Osteoblast (primary cell): Measurements from ENCODE around the gene YBX3. TPM values are rescaled to one million over a fixed set of nuclear protein-coding genes. Genes with fewer than 3 reads are reported as not detected.

Source experiments
- DNase-seq: peaks from one replicate; pipeline ENCODE4 v3.0.0; 2011; ENCODE audit warnings: low spot score, mixed read lengths; ENCODE audit not compliant: insufficient read length; ENCODE audit errors: missing footprints
- H2AFZ ChIP-seq: 2 replicates; pipeline ENCODE4 v1.6.0; 2011; ENCODE audit warnings: mild to moderate bottlenecking, low read length
- H3K27ac ChIP-seq: 2 replicates; pipeline ENCODE4 v1.5.1; 2011; ENCODE audit warnings: mild to moderate bottlenecking, low read depth, low read length, moderate library complexity
- H3K27me3 ChIP-seq: 2 replicates; pipeline ENCODE4 v1.6.0; 2012; ENCODE audit warnings: mild to moderate bottlenecking, control low read depth, inconsistent platforms, low read length, moderate library complexity; ENCODE audit not compliant: insufficient read depth
- H3K36me3 ChIP-seq: 2 replicates; pipeline ENCODE4 v1.5.1; 2011; ENCODE audit warnings: mild to moderate bottlenecking, low read length, control low read depth, moderate library complexity; ENCODE audit not compliant: insufficient read depth
- H3K4me1 ChIP-seq: 2 replicates; pipeline ENCODE4 v1.5.1; 2011; ENCODE audit warnings: mild to moderate bottlenecking, low read length, control low read depth, moderate library complexity; ENCODE audit not compliant: insufficient read depth
- H3K4me2 ChIP-seq: 2 replicates; pipeline ENCODE4 v1.6.0; 2011; ENCODE audit warnings: mild to moderate bottlenecking, low read length; ENCODE audit not compliant: insufficient read depth
- H3K4me3 ChIP-seq: fragments of 200-600 bp; sonication (generic); 3 replicates; pipeline ENCODE4 v1.5.1; 2012; ENCODE audit warnings: mild to moderate bottlenecking, low read length, inconsistent platforms; ENCODE audit not compliant: insufficient read depth
- H3K79me2 ChIP-seq: 2 replicates; pipeline ENCODE4 v1.6.0; 2012; ENCODE audit warnings: mild to moderate bottlenecking, low read length, control low read depth, inconsistent platforms; ENCODE audit not compliant: insufficient read depth
- H3K9me3 ChIP-seq: 2 replicates; pipeline ENCODE4 v1.5.1; 2011; ENCODE audit warnings: low read depth, low read length, control low read depth
- H4K20me1 ChIP-seq: 2 replicates; pipeline ENCODE4 v1.6.0; 2012; ENCODE audit warnings: mild to moderate bottlenecking, low read length, control low read depth; ENCODE audit not compliant: insufficient read depth
- total RNA-seq: library from RNA; depleted of rRNA; stranded (reverse); fragments of >200 nt; gene quantifications from 2 replicates; pipeline ENCODE4 v1.2.3, GENCODE V29; 2012
- TF ChIP-seq, protein P1 (sequence below): IDR thresholded peaks from 2 replicates; pipeline ENCODE4 v1.5.1; 2011; ENCODE audit warnings: mild to moderate bottlenecking, low read depth, low read length, moderate library complexity; ENCODE audit errors: extremely low read depth

Gene YBX3
- total RNA-seq, 1 donor, result 147 TPM

DNA sequence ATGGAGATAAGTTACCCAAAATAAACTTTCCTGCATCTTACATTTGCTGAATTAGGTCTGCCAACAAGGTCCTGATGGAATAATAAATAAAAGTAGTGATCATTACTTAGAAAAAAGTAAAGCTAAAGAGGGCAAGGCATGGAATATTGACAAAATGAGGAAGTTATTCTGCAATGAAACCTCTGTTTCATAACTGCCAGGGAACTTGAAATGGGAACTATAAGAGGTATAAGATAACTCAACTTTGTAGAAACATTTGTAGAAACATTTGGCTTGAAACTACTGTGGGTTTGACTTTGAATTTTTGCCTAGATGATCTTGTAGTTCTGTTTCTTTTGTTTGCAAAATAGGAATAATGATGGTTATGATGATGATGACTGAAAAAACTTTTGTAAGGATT lies 18.7 kb upstream of the YBX3 start:
- Histone ChIP-seq H4K20me1 (no peaks in the 10 kb centered on the region), H3K4me1 (no peaks in the 10 kb centered on the region), H2AFZ (no peak overlapping the region), H3K36me3 (no peaks in the 10 kb centered on the region), H3K4me2 (no peak overlapping the region), H3K27me3 (peaks cover 15% of the 10 kb centered on the region), H3K79me2 (no peaks in the 10 kb centered on the region), H3K9me3 (no peaks in the 10 kb centered on the region), H3K27ac (no peak overlapping the region), H3K4me3 (no peak overlapping the region)
- TF ChIP-seq, protein P1, sequence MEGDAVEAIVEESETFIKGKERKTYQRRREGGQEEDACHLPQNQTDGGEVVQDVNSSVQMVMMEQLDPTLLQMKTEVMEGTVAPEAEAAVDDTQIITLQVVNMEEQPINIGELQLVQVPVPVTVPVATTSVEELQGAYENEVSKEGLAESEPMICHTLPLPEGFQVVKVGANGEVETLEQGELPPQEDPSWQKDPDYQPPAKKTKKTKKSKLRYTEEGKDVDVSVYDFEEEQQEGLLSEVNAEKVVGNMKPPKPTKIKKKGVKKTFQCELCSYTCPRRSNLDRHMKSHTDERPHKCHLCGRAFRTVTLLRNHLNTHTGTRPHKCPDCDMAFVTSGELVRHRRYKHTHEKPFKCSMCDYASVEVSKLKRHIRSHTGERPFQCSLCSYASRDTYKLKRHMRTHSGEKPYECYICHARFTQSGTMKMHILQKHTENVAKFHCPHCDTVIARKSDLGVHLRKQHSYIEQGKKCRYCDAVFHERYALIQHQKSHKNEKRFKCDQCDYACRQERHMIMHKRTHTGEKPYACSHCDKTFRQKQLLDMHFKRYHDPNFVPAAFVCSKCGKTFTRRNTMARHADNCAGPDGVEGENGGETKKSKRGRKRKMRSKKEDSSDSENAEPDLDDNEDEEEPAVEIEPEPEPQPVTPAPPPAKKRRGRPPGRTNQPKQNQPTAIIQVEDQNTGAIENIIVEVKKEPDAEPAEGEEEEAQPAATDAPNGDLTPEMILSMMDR, result no peak
- no peak for DNase-seq

DNA sequence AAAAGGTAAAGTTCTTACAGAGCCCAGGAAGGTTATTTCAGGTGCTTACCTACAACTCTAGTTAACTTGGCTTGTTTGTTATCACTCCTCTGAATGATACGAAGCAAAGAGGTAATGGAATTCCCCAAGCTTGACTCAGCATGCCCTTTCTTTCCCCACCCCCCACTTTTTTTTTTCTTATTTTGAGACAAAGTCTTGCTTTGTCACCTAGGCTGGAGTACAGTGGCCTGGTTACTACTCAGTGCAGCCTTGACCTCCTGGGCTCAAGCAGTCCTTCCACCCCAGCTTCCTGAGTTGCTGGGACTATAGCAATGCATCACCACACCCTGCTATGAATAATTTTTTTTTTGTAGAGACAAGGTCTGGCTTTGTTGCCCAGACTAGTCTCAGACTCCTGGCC lies 17.1 kb upstream of the YBX3 start:
- DNase-seq, result no peak
- Histone ChIP-seq H4K20me1 (no peaks in the 10 kb centered on the region), H3K79me2 (no peaks in the 10 kb centered on the region), H3K9me3 (no peaks in the 10 kb centered on the region), H3K4me3 (no peak overlapping the region), H3K36me3 (no peaks in the 10 kb centered on the region), H3K4me1 (no peaks in the 10 kb centered on the region), H2AFZ (no peak overlapping the region), H3K4me2 (no peak overlapping the region), H3K27me3 (peaks cover 12% of the 10 kb centered on the region), H3K27ac (no peak overlapping the region)
- TF ChIP-seq, protein P1, result no peak

DNA sequence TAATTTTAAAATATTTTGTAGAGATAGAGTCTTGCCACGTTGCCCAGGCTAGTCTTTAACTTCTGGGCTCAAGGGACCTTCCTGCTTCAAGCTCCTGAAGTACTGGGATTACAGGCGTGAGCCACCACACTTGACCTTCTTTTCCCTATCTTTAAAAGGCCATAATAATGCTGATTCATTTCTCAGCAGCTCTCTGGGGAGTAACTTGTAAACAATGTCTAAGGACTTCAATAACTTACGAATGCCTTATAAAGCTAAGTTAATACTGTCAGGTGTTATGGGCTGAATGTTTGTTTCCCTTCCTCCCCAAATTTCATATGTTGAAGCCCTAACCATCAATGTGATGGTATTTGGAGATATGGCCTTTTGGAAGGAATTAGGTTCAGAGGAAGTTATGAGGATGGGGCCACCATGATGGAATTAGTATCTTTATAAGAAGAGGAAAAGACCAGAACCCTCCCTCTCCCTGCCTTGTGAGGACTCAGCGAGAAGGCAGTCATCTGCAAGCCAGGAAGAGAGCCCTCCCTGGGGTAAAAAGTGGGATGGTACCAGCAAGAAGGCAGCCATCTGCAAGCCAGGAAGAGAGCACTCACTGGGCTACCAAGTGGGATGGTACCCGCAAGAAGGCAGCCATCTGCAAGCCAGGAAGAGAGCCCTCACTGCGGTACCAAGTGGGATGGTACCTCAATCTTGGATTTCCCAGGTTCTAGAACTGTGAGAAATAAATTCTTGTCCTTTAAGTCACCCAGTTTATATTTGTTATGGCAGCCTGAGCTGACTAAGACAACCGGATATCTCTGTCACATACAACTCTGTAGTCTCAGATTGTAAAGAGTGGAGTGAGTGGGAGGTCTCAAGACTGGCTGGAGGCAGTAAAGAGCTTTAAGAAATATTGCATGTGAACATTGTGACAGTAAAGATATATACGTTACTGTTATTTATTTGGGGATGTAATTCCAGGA lies 16.3 kb upstream of the YBX3 start:
- H3K4me3 ChIP-seq, result no peak overlapping the region
- TF ChIP-seq, protein P1, result no peak
- no peaks in the 10 kb centered on the region for H4K20me1 ChIP-seq
- H3K4me1 ChIP-seq, result no peaks in the 10 kb centered on the region
- no peaks in the 10 kb centered on the region for H3K36me3 ChIP-seq
- no peaks in the 10 kb centered on the region for H3K9me3 ChIP-seq
- H3K27me3 ChIP-seq, result peaks cover 12% of the 10 kb centered on the region
- no peak overlapping the region for H3K4me2 ChIP-seq
- no peak overlapping the region for H3K27ac ChIP-seq
- no peak for DNase-seq
- H2AFZ ChIP-seq, result no peak overlapping the region
- no peaks in the 10 kb centered on the region for H3K79me2 ChIP-seq

DNA sequence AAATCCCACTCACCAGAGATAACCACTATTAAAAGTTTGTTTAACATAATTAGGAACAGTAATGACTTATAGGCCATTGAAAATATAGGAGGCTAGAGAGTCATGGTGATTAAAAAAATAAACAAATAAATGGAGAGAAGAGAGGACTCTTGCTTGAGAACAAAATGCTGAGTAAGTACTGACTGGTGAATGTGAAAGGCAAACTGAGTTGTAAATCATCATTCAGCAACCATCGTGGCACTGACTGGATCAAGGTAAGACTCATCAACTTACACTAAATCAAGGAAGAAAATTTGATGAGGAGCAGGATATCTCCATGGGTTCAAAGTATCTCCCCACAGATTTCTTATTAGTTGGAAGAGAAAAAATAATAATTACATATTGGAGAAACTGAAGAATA lies 14.1 kb upstream of the YBX3 start:
- Histone ChIP-seq H3K9me3 (no peaks in the 10 kb centered on the region), H3K4me1 (no peaks in the 10 kb centered on the region)
- TF ChIP-seq, protein P1, result no peak

More for the DNA sequence above, 14.1 kb upstream of the YBX3 start:
- no peaks in the 10 kb centered on the region for H3K79me2 ChIP-seq
- no peaks in the 10 kb centered on the region for H3K36me3 ChIP-seq
- no peak overlapping the region for H3K4me2 ChIP-seq
- peaks cover 21% of the 10 kb centered on the region for H3K27me3 ChIP-seq
- H2AFZ ChIP-seq, result no peak overlapping the region
- DNase-seq, result no peak
- no peak overlapping the region for H3K27ac ChIP-seq
- H3K4me3 ChIP-seq, result no peak overlapping the region
- no peaks in the 10 kb centered on the region for H4K20me1 ChIP-seq
